ENCODE results near the gene PTPN7. TPM values are rescaled to one million over a fixed set of nuclear protein-coding genes. Genes with fewer than 3 reads are reported as not detected.

The PTPN7 gene
- total and polyA plus RNA-seq, 2 of the 13 experiments (the other 11 are each of a cell fraction or from before 2014, with no cell fraction given) = not detected

GRCh38 chr1:202207292-202207691 is 46.9 kb upstream of the PTPN7 start:
- intact Hi-C loops (cut with micrococcal nuclease; ENCODE audit: unreplicated experiment) = no loop called here
- in situ Hi-C loops (cut with HindIII; ENCODE audit: extremely low pct_ligation_motif_present, low pct_unique_long_range_greater_than_20kb) = no loop called here
- no peaks in the 10 kb centered on the region for H3K79me2 ChIP-seq (ENCODE audit: insufficient read depth, low read length)
- H3K4me3 ChIP-seq (replicated peaks in 1 of 3; ENCODE audit: insufficient read depth in 1 of 3, low read depth in 2 of 3, low read length in 3 of 3) = no peak overlapping the region
- no peak for FAIRE-seq
- H3K27me3 ChIP-seq (ENCODE audit: control insufficient read depth in 1 of 2, insufficient read depth in 2 of 2, low read length in 2 of 2) = peaks cover 0 to 7% of the 10 kb centered on the region in 2 experiments; a peak in 4 of 5 replicates
- no TSS peak for BruUV-seq (replicated peaks)
- no peaks in the 10 kb centered on the region for H3K9me3 ChIP-seq (ENCODE audit: low read length)
- H3K36me3 ChIP-seq (replicated peaks in 1 of 2; ENCODE audit: control insufficient read depth in 1 of 2, insufficient read depth in 2 of 2, low read length in 2 of 2) = no peaks in the 10 kb centered on the region
- H3K4me1 ChIP-seq (ENCODE audit: insufficient read depth, low read length) = no peaks in the 10 kb centered on the region
- TF ChIP-seq UBTF (CRISPR knock-in tag; IDR thresholded peaks at IDR 0.05) (no peak), ATF3 (CRISPR knock-in tag; IDR thresholded peaks at IDR 0.05) (no peak), POGZ (CRISPR knock-in tag; IDR thresholded peaks at IDR 0.05) (no peak), PAX8 (CRISPR knock-in tag; IDR thresholded peaks at IDR 0.05; ENCODE audit: borderline replicate concordance) (no peak), EED (CRISPR knock-in tag; IDR thresholded peaks at IDR 0.05) (no peak), ZNF776 (CRISPR knock-in tag; IDR thresholded peaks at IDR 0.05) (no peak)
- H3K27ac ChIP-seq (ENCODE audit: extremely low read length, insufficient read depth, low read length) = no peak overlapping the region
- 0% methylated on average over 1 of the region's 1 CpG for WGBS (ENCODE audit: low lambda C conversion rate)
- ChIA-PET POLR2A (no interaction called here), CTCF (ENCODE audit: low intra/inter-chr PET ratio, low total read pairs) (no interaction called here)
- no peak for DNase-seq (ENCODE audit: low spot score)
- no peak overlapping the region for H3K9ac ChIP-seq (ENCODE audit: insufficient read depth, low read depth, low read length)
- H4K20me1 ChIP-seq (ENCODE audit: insufficient read depth, low read length) = no peaks in the 10 kb centered on the region
- H3K4me2 ChIP-seq (ENCODE audit: low read depth, low read length) = no peak overlapping the region
- H2AFZ ChIP-seq (ENCODE audit: low read length) = no peak overlapping the region
- ATAC-seq = peak; percentile 65
